Neural crest cell (in vitro differentiated cells): Measurements from ENCODE around the gene CFAP97. TPM values are rescaled to one million over a fixed set of nuclear protein-coding genes. Genes with fewer than 3 reads are reported as not detected.
A peak's percentile ranks its signal among the peaks of the same experiment; 100 is the strongest.

ENCODE experiments used
- DNase-seq: peaks from one replicate; pipeline ENCODE4 v3.0.0; 2021; ENCODE audit warnings: low read depth, mixed read lengths, low spot score
- H3K27ac Mint-ChIP-seq: one replicate; pipeline ENCODE4 v1.8.0; 2021; ENCODE audit warnings: mild to moderate bottlenecking, mixed read lengths; ENCODE audit not compliant: unreplicated experiment
- H3K27me3 Mint-ChIP-seq: 2 replicates; pipeline ENCODE4 v1.8.0; 2021; ENCODE audit warnings: low read depth, mild to moderate bottlenecking, mixed read lengths
- H3K36me3 Mint-ChIP-seq: 2 replicates; pipeline ENCODE4 v1.8.0; 2021; ENCODE audit warnings: low read depth, mild to moderate bottlenecking, mixed read lengths
- H3K4me1 Mint-ChIP-seq: 2 replicates; pipeline ENCODE4 v1.8.0; 2021; ENCODE audit warnings: mixed read lengths
- H3K4me3 Mint-ChIP-seq: one replicate; pipeline ENCODE4 v1.8.0; 2021; ENCODE audit warnings: mild to moderate bottlenecking, mixed read lengths
- H3K9me3 Mint-ChIP-seq: 2 replicates; pipeline ENCODE4 v1.8.0; 2021; ENCODE audit warnings: mixed read lengths
- total RNA-seq: library from RNA; stranded (reverse); gene quantifications from 2 replicates; pipeline ENCODE4 v1.2.1, GENCODE V29; 2021
- TF ChIP-seq, protein P1 (sequence below): fragments of 200-600 bp; sonication (generic); conservative IDR thresholded peaks from 2 replicates; pipeline ENCODE4 v1.5.0; 2021; ENCODE audit warnings: antibody characterized with exemption, mild to moderate bottlenecking

The CFAP97 gene
- total RNA-seq, 1 donor from 2014 or later = 34.6 TPM

DNA sequence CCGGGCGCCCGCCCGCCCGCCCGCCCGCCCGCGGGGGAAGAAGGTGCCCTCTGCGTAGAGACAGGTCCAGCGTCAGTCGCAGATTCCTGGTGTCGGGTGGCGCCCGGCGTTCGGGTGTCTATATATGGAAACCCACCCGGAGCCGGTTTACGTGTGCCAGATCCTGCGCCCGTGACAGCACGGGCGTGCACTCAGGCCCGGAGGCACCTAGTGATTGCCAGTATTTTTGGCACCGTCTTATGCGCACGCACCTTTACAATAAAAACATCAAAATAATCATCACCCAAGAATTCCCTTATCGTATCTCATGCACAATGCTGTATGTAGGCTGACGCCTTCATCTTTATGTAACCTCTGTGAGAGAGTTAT, 60.2 kb downstream of the CFAP97 start:
- H3K27me3 Mint-ChIP-seq = peaks cover 5% of the 10 kb centered on the region
- H3K4me1 Mint-ChIP-seq = peaks cover 25% of the 10 kb centered on the region
- peak overlapping the region; percentile 86 for H3K4me3 Mint-ChIP-seq
- TF ChIP-seq, protein P1, sequence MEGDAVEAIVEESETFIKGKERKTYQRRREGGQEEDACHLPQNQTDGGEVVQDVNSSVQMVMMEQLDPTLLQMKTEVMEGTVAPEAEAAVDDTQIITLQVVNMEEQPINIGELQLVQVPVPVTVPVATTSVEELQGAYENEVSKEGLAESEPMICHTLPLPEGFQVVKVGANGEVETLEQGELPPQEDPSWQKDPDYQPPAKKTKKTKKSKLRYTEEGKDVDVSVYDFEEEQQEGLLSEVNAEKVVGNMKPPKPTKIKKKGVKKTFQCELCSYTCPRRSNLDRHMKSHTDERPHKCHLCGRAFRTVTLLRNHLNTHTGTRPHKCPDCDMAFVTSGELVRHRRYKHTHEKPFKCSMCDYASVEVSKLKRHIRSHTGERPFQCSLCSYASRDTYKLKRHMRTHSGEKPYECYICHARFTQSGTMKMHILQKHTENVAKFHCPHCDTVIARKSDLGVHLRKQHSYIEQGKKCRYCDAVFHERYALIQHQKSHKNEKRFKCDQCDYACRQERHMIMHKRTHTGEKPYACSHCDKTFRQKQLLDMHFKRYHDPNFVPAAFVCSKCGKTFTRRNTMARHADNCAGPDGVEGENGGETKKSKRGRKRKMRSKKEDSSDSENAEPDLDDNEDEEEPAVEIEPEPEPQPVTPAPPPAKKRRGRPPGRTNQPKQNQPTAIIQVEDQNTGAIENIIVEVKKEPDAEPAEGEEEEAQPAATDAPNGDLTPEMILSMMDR = no peak
- no peak for DNase-seq
- H3K27ac Mint-ChIP-seq = no peak overlapping the region
- H3K9me3 Mint-ChIP-seq = no peaks in the 10 kb centered on the region
- peaks cover 5% of the 10 kb centered on the region for H3K36me3 Mint-ChIP-seq

DNA sequence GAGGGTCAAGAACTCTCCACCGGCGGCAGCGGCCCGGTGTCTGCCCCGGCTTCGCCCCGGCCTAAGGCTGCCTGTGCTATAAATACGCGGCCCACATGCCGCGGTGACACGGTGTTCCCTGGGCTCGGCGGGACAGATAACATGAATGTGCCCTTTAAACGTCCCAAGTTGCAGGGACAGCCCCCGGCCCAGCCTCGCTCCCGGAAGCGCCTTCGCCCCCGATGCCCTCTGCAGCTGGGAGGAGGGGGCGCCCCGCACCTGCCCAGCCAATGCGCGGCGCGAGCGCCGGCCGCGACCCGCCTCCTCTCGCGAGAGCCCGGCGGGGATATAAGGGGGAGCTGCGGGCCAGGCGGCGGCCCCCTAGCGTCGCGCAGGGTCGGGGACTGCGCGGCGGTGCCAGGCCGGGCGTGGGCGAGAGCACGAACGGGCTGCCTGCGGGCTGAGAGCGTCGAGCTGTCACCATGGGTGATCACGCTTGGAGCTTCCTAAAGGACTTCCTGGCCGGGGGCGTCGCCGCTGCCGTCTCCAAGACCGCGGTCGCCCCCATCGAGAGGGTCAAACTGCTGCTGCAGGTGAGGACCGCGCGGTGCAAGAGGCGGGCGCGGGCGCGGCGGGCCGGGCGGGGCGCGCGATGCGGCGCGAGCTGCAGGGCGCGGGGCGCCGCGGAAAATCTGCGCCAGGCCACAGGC, 60.7 kb downstream of the CFAP97 start, which contains the start of gene SLC25A4:
Gene SLC25A4 (plus strand): TSS at position 355 of the 689 bp plus-strand sequence. CDS start 107 bp downstream, at position 462.
- H3K4me1 Mint-ChIP-seq = peaks cover 25% of the 10 kb centered on the region
- H3K27ac Mint-ChIP-seq = no peak within 1 kb of the TSS
- peaks cover 5% of the 10 kb centered on the region for H3K27me3 Mint-ChIP-seq
- no peaks in the 10 kb centered on the region for H3K9me3 Mint-ChIP-seq
- H3K36me3 Mint-ChIP-seq = peaks cover 5% of the 10 kb centered on the region
- DNase-seq = peak; percentile 86
- TF ChIP-seq, protein P1 = peak; percentile 67
- H3K4me3 Mint-ChIP-seq = peak within 1 kb of the TSS; percentile 86

DNA sequence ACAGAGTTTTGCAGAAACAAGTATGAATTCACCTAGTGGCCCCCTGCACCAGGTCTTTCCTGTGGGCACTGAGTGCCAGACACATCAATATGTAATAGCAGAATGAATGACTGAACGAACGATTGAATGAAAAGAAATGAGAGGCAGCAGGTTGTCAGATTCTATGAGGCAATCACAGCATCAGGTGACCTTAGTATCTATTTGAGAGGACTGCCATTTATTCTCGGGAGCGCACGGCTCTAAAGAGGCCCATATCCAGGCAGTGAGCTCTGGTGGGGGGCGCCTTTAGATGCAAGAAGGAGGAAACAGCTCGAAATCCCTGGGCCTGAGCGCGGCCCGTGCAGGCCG, 61.3 kb downstream of the CFAP97 start:
- peak overlapping the region; percentile 86 for H3K4me3 Mint-ChIP-seq
- peaks cover 5% of the 10 kb centered on the region for H3K36me3 Mint-ChIP-seq
- no peak for DNase-seq
- TF ChIP-seq, protein P1 = no peak
- no peaks in the 10 kb centered on the region for H3K9me3 Mint-ChIP-seq
- H3K4me1 Mint-ChIP-seq = peaks cover 25% of the 10 kb centered on the region
- H3K27ac Mint-ChIP-seq = no peak overlapping the region
- H3K27me3 Mint-ChIP-seq = peaks cover 5% of the 10 kb centered on the region

DNA sequence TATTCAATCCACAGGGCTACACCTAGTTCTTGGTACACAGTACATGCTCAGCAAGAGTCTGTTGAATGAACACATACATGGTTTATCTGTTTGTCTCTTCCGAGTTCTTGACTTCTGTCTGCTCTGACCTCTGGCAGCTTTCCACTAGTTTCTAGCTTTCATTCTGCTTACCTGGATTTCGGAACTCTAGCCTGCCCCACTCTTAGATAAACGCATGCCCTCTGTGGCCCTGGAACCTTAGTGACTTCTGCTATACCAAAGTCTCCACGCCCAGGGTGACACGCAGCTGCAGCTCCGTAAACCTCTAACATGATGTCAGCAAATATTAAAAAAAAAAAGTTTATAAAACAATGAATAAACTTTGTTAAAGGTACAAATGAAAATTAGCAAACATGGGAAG, 62.0 kb downstream of the CFAP97 start:
- H3K27me3 Mint-ChIP-seq = peaks cover 5% of the 10 kb centered on the region
- no peak overlapping the region for H3K27ac Mint-ChIP-seq
- H3K9me3 Mint-ChIP-seq = no peaks in the 10 kb centered on the region
- DNase-seq = no peak
- peaks cover 4% of the 10 kb centered on the region for H3K36me3 Mint-ChIP-seq
- peaks cover 25% of the 10 kb centered on the region for H3K4me1 Mint-ChIP-seq
- peak overlapping the region; percentile 64 for H3K4me3 Mint-ChIP-seq
- TF ChIP-seq, protein P1 = no peak

DNA sequence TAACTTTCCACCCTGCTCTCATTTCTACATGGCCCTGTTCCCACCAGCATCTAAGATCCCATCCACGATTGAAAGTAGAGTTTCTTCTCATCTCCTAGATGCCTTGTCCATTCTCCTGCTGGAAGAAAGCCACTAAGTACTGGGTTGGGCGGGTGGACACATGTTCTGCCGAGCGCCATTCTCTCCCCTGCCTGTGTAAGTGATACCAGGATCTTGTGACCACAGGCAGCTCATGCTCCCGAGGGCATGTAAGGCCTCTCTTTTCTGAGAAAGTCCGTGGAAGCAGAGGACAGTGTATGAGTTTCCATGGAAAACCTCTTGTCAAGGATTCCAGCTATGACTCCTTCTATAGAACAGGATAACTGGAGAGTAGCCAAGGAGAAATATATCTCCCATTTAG, 64.1 kb downstream of the CFAP97 start:
- Mint-ChIP-seq H3K9me3 (no peaks in the 10 kb centered on the region), H3K36me3 (no peaks in the 10 kb centered on the region), H3K27me3 (peaks cover 5% of the 10 kb centered on the region), H3K27ac (no peak overlapping the region), H3K4me1 (peaks cover 18% of the 10 kb centered on the region), H3K4me3 (no peak overlapping the region)
- DNase-seq = no peak
- TF ChIP-seq, protein P1 = no peak
